ENCODE measurements around the gene CDK5RAP2.

- TF ChIP-seq CTCF (optimal IDR thresholded peaks at IDR 0.05 in 1 of 3, IDR thresholded peaks at IDR 0.05 in 1 of 3, conservative IDR thresholded peaks at IDR 0.05 in 1 of 3; ENCODE audit: extremely low read depth in 1 of 3, insufficient read depth in 2 of 3, low read length in 3 of 3) (no peak), EZH2 (IDR thresholded peaks at IDR 0.05; ENCODE audit: low read length) (no peak)
Measured at GRCh38 chr9:120390637-120391190, 189.3 kb downstream of the CDK5RAP2 start.
